HepG2 (cell line): ENCODE measurements around the gene MAP3K8. TPM values are rescaled to one million over a fixed set of nuclear protein-coding genes. Genes with fewer than 3 reads are reported as not detected.

Experiments used
- MAFK ChIP-seq, 2 experiments: IDR thresholded peaks in 1 of 2; conservative IDR thresholded peaks in 1 of 2; 2 replicates each; pipeline ENCODE4 v1.6.1; 2011; ENCODE audit warnings: improper control_type of control experiment in 2 of 2, low read length in 2 of 2
- POLR2A ChIP-seq, 2 experiments: IDR thresholded peaks; 2 replicates each; pipeline ENCODE4 v1.6.1; 2011; ENCODE audit warnings: low read depth in 2 of 2, low read length in 2 of 2, mild to moderate bottlenecking in 1 of 2, moderate library complexity in 1 of 2; ENCODE audit not compliant: insufficient read depth in 1 of 2
- TEAD2 ChIP-seq: sonication (generic); formaldehyde crosslinking; IDR thresholded peaks from 2 replicates; pipeline ENCODE4 v1.9.0; 2021; ENCODE audit warnings: missing genetic modification reagents
- YY1 ChIP-seq: IDR thresholded peaks from 2 replicates; pipeline ENCODE4 v1.6.1; 2011; ENCODE audit warnings: low read length, low read depth, moderate library complexity, mild to moderate bottlenecking; ENCODE audit not compliant: insufficient read depth, insufficient replicate concordance
- ZFP62 ChIP-seq: sonication (generic); formaldehyde crosslinking; IDR thresholded peaks from 2 replicates; pipeline ENCODE4 v1.4.0; 2020; ENCODE audit warnings: missing genetic modification reagents
- ZNF235 ChIP-seq: sonication (generic); formaldehyde crosslinking; IDR thresholded peaks from 2 replicates; pipeline ENCODE4 v1.8.1; 2023; ENCODE audit warnings: mild to moderate bottlenecking, missing genetic modification reagents, borderline replicate concordance
- ZNF451 ChIP-seq: sonication (generic); formaldehyde crosslinking; IDR thresholded peaks from 2 replicates; pipeline ENCODE4 v1.5.0; 2020; ENCODE audit warnings: mild to moderate bottlenecking, missing genetic modification reagents
- polyA plus RNA-seq, 8 experiments: library from polyadenylated mRNA; depleted of rRNA in 3 of 8; stranded (reverse) in 7 of 8; unstranded in 1 of 8; fragments of >200 nt; fragmentation: Illumina TruSeq in 4 of 8; extraction: Trizol in 4 of 8; gene quantifications; 2 replicates each; pipeline versions ENCODE4 v1.2.1 to v1.2.3, GENCODE V29; 2011 to 2016; ENCODE audit warnings: low read depth in 4 of 8, missing spikeins in 1 of 8, mixed read lengths in 1 of 8; ENCODE audit not compliant: insufficient read depth in 1 of 8
- total RNA-seq, 5 experiments: library from RNA; depleted of rRNA; stranded (reverse); fragments of >200 nt; fragmentation: Illumina TruSeq; extraction: Trizol; gene quantifications; 2 replicates each; pipeline ENCODE4 v1.2.3, GENCODE V29; 2016; ENCODE audit warnings: low read depth in 1 of 5
- TF ChIP-seq, protein P1 (sequence below): sonication (generic); formaldehyde crosslinking; IDR thresholded peaks from 2 replicates; pipeline ENCODE4 v1.4.0; 2020; ENCODE audit warnings: missing genetic modification reagents
- TF ChIP-seq, protein P2 (sequence below): sonication (generic); formaldehyde crosslinking; IDR thresholded peaks from 2 replicates; pipeline ENCODE4 v1.4.0; 2020; ENCODE audit warnings: missing genetic modification reagents
- TF ChIP-seq, protein P3 (sequence below): sonication (generic); formaldehyde crosslinking; IDR thresholded peaks from 2 replicates; pipeline ENCODE4 v1.4.0; 2020; ENCODE audit warnings: missing genetic modification reagents, borderline replicate concordance
- TF ChIP-seq, protein P4 (sequence below): sonication (generic); formaldehyde crosslinking; IDR thresholded peaks from 2 replicates; pipeline ENCODE4 v1.8.0; 2022; ENCODE audit warnings: mild to moderate bottlenecking, missing genetic modification reagents, moderate library complexity
- TF ChIP-seq, protein P5 (sequence below): sonication (generic); formaldehyde crosslinking; IDR thresholded peaks from 2 replicates; pipeline ENCODE4 v1.4.0; 2020; ENCODE audit warnings: missing genetic modification reagents

The MAP3K8 gene
- total and polyA plus RNA-seq, 2 of the 13 experiments (the other 11 are each of a cell fraction or from before 2014, with no cell fraction given), result 19.3 to 37.9 TPM

DNA sequence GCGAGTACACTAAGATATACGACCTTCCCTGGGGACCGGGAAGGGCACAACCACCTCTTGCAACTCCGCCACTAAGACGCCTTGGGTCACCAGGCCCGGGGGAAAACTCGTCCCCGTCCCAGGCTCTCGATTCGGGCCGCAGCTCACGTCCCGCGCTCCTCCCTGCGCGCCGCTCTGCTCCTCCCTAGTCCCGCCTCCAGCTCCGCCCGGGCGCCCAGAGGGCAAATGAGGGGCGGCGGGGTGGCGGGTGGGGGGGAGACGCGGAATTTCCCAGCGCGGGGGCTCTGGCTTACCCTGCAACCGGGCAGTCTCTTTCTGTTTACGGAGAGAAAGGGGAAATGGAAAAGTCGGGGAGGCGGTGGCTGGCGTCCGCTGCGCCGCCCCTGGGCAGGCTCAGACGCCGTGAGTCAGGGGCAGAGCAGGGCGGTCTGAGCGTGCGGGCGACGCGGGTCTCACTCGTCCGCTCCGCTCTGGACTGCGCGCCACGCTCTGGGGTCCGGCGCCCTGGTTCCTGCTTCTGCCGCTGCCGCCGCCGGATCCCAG lies at the start of gene MAP3K8 (continued):
- TF ChIP-seq, protein P1, sequence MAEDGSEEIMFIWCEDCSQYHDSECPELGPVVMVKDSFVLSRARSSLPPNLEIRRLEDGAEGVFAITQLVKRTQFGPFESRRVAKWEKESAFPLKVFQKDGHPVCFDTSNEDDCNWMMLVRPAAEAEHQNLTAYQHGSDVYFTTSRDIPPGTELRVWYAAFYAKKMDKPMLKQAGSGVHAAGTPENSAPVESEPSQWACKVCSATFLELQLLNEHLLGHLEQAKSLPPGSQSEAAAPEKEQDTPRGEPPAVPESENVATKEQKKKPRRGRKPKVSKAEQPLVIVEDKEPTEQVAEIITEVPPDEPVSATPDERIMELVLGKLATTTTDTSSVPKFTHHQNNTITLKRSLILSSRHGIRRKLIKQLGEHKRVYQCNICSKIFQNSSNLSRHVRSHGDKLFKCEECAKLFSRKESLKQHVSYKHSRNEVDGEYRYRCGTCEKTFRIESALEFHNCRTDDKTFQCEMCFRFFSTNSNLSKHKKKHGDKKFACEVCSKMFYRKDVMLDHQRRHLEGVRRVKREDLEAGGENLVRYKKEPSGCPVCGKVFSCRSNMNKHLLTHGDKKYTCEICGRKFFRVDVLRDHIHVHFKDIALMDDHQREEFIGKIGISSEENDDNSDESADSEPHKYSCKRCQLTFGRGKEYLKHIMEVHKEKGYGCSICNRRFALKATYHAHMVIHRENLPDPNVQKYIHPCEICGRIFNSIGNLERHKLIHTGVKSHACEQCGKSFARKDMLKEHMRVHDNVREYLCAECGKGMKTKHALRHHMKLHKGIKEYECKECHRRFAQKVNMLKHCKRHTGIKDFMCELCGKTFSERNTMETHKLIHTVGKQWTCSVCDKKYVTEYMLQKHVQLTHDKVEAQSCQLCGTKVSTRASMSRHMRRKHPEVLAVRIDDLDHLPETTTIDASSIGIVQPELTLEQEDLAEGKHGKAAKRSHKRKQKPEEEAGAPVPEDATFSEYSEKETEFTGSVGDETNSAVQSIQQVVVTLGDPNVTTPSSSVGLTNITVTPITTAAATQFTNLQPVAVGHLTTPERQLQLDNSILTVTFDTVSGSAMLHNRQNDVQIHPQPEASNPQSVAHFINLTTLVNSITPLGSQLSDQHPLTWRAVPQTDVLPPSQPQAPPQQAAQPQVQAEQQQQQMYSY (CRISPR knock-in tag), result peak; percentile 69; the same call in 1 of the 2 replicates
- TF ChIP-seq, protein P2, sequence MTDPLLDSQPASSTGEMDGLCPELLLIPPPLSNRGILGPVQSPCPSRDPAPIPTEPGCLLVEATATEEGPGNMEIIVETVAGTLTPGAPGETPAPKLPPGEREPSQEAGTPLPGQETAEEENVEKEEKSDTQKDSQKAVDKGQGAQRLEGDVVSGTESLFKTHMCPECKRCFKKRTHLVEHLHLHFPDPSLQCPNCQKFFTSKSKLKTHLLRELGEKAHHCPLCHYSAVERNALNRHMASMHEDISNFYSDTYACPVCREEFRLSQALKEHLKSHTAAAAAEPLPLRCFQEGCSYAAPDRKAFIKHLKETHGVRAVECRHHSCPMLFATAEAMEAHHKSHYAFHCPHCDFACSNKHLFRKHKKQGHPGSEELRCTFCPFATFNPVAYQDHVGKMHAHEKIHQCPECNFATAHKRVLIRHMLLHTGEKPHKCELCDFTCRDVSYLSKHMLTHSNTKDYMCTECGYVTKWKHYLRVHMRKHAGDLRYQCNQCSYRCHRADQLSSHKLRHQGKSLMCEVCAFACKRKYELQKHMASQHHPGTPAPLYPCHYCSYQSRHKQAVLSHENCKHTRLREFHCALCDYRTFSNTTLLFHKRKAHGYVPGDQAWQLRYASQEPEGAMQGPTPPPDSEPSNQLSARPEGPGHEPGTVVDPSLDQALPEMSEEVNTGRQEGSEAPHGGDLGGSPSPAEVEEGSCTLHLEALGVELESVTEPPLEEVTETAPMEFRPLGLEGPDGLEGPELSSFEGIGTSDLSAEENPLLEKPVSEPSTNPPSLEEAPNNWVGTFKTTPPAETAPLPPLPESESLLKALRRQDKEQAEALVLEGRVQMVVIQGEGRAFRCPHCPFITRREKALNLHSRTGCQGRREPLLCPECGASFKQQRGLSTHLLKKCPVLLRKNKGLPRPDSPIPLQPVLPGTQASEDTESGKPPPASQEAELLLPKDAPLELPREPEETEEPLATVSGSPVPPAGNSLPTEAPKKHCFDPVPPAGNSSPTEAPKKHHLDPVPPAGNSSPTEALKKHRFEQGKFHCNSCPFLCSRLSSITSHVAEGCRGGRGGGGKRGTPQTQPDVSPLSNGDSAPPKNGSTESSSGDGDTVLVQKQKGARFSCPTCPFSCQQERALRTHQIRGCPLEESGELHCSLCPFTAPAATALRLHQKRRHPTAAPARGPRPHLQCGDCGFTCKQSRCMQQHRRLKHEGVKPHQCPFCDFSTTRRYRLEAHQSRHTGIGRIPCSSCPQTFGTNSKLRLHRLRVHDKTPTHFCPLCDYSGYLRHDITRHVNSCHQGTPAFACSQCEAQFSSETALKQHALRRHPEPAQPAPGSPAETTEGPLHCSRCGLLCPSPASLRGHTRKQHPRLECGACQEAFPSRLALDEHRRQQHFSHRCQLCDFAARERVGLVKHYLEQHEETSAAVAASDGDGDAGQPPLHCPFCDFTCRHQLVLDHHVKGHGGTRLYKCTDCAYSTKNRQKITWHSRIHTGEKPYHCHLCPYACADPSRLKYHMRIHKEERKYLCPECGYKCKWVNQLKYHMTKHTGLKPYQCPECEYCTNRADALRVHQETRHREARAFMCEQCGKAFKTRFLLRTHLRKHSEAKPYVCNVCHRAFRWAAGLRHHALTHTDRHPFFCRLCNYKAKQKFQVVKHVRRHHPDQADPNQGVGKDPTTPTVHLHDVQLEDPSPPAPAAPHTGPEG, result no peak; the same call in 1 of the 2 replicates
- TF ChIP-seq ZFP62 (peak; percentile 17; the same call in 1 of the 2 replicates), ZNF235 (CRISPR knock-in tag) (0 out of 2 replicates have a peak, but pooled peaks have one; percentile 35), MAFK (conservative IDR thresholded peaks at IDR 0.05 in 1 of 2, IDR thresholded peaks at IDR 0.05 in 1 of 2; ENCODE audit: low read length in 2 of 2) (no peak), YY1 (peak; percentile 58), TEAD2 (CRISPR knock-in tag) (0 out of 2 replicates have a peak, but pooled peaks have one; percentile 12), ZNF451 (CRISPR knock-in tag) (peak; percentile 79), POLR2A (IDR thresholded peaks at IDR 0.05; ENCODE audit: insufficient read depth in 1 of 2, low read depth in 2 of 2, low read length in 2 of 2) (peak; percentile 77 to 78)
- TF ChIP-seq, protein P3, sequence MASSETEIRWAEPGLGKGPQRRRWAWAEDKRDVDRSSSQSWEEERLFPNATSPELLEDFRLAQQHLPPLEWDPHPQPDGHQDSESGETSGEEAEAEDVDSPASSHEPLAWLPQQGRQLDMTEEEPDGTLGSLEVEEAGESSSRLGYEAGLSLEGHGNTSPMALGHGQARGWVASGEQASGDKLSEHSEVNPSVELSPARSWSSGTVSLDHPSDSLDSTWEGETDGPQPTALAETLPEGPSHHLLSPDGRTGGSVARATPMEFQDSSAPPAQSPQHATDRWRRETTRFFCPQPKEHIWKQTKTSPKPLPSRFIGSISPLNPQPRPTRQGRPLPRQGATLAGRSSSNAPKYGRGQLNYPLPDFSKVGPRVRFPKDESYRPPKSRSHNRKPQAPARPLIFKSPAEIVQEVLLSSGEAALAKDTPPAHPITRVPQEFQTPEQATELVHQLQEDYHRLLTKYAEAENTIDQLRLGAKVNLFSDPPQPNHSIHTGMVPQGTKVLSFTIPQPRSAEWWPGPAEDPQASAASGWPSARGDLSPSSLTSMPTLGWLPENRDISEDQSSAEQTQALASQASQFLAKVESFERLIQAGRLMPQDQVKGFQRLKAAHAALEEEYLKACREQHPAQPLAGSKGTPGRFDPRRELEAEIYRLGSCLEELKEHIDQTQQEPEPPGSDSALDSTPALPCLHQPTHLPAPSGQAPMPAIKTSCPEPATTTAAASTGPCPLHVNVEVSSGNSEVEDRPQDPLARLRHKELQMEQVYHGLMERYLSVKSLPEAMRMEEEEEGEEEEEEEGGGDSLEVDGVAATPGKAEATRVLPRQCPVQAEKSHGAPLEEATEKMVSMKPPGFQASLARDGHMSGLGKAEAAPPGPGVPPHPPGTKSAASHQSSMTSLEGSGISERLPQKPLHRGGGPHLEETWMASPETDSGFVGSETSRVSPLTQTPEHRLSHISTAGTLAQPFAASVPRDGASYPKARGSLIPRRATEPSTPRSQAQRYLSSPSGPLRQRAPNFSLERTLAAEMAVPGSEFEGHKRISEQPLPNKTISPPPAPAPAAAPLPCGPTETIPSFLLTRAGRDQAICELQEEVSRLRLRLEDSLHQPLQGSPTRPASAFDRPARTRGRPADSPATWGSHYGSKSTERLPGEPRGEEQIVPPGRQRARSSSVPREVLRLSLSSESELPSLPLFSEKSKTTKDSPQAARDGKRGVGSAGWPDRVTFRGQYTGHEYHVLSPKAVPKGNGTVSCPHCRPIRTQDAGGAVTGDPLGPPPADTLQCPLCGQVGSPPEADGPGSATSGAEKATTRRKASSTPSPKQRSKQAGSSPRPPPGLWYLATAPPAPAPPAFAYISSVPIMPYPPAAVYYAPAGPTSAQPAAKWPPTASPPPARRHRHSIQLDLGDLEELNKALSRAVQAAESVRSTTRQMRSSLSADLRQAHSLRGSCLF (CRISPR knock-in tag), result no peak
- TF ChIP-seq, protein P4, sequence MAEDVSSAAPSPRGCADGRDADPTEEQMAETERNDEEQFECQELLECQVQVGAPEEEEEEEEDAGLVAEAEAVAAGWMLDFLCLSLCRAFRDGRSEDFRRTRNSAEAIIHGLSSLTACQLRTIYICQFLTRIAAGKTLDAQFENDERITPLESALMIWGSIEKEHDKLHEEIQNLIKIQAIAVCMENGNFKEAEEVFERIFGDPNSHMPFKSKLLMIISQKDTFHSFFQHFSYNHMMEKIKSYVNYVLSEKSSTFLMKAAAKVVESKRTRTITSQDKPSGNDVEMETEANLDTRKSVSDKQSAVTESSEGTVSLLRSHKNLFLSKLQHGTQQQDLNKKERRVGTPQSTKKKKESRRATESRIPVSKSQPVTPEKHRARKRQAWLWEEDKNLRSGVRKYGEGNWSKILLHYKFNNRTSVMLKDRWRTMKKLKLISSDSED (CRISPR knock-in tag), result no peak
- TF ChIP-seq, protein P5, sequence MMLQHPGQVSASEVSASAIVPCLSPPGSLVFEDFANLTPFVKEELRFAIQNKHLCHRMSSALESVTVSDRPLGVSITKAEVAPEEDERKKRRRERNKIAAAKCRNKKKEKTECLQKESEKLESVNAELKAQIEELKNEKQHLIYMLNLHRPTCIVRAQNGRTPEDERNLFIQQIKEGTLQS (CRISPR knock-in tag), result peak; percentile 31; the same call in 1 of the 2 replicates
